AG08395 (cell line): Measurements from ENCODE around the gene WDR18.
"Not testable (repeated sequence)": the region's sequence is repeated elsewhere in the genome, so short reads cannot be mapped to it uniquely, and the experiment has no call there.

Source experiments
- DNase-seq: peaks from one replicate; pipeline ENCODE4 v3.0.0; 2012; ENCODE audit warnings: mixed read lengths, low spot score

The WDR18 gene

GRCh38 chr19:950352-951066 is 33.6 kb upstream of the WDR18 start:
- DNase-seq = no peak

- no peak for DNase-seq
These were observed 32.0 kb upstream of the WDR18 start for GRCh38 chr19:952049-952679.

- no peak for DNase-seq
These were observed 31.3 kb upstream of the WDR18 start for GRCh38 chr19:952680-953444.

- DNase-seq = no peak
These were observed 30.5 kb upstream of the WDR18 start for GRCh38 chr19:953445-954271.

GRCh38 chr19:954272-954671 is 29.9 kb upstream of the WDR18 start:
- DNase-seq = no peak

- no peak for DNase-seq
These were observed 29.3 kb upstream of the WDR18 start for GRCh38 chr19:954672-955494.

- no peak for DNase-seq
These were observed 28.1 kb upstream of the WDR18 start for GRCh38 chr19:955803-956765.

GRCh38 chr19:956766-957440 is 27.2 kb upstream of the WDR18 start:
- peak; percentile 79 for DNase-seq

GRCh38 chr19:957578-957977 is 26.6 kb upstream of the WDR18 start:
- not testable (repeated sequence) for DNase-seq

GRCh38 chr19:958967-959855 is 24.9 kb upstream of the WDR18 start:
- DNase-seq = no peak

GRCh38 chr19:960020-960419 is 24.1 kb upstream of the WDR18 start:
- no peak for DNase-seq

GRCh38 chr19:960601-960938 is 23.6 kb upstream of the WDR18 start:
- no peak for DNase-seq

GRCh38 chr19:961866-962620 is 22.1 kb upstream of the WDR18 start:
- DNase-seq = peak; percentile 47

- DNase-seq = no peak
These were observed 21.3 kb upstream of the WDR18 start for GRCh38 chr19:962683-963400.

GRCh38 chr19:963486-963951 is 20.6 kb upstream of the WDR18 start:
- no peak for DNase-seq

GRCh38 chr19:964116-964520 is 20.0 kb upstream of the WDR18 start:
- DNase-seq = no peak
